ENCODE measurements around the gene TRPV3.

GRCh38 chr17:3593384-3593783 lies 35.8 kb upstream of the TRPV3 start:
- TF ChIP-seq CTCF (IDR thresholded peaks at IDR 0.05; ENCODE audit: insufficient read depth, low read depth, low read length) (no peak), EZH2 (IDR thresholded peaks at IDR 0.05; ENCODE audit: insufficient read depth, low read length) (no peak)

Measured in astrocyte (in vitro differentiated cells and primary cell).